ENCODE results near the gene TRIM29.

- TF ChIP-seq, protein P1, sequence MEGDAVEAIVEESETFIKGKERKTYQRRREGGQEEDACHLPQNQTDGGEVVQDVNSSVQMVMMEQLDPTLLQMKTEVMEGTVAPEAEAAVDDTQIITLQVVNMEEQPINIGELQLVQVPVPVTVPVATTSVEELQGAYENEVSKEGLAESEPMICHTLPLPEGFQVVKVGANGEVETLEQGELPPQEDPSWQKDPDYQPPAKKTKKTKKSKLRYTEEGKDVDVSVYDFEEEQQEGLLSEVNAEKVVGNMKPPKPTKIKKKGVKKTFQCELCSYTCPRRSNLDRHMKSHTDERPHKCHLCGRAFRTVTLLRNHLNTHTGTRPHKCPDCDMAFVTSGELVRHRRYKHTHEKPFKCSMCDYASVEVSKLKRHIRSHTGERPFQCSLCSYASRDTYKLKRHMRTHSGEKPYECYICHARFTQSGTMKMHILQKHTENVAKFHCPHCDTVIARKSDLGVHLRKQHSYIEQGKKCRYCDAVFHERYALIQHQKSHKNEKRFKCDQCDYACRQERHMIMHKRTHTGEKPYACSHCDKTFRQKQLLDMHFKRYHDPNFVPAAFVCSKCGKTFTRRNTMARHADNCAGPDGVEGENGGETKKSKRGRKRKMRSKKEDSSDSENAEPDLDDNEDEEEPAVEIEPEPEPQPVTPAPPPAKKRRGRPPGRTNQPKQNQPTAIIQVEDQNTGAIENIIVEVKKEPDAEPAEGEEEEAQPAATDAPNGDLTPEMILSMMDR (conservative IDR thresholded peaks at IDR 0.05; ENCODE audit: low read depth in 2 of 2): no peak
- no peak for TF ChIP-seq POLR2AphosphoS5 (IDR thresholded peaks at IDR 0.05; ENCODE audit: low read depth)
Measured at GRCh38 chr11:120181376-120181975, 43.6 kb upstream of the TRIM29 start.
